Inflammatory macrophage treated with lipopolysaccharide for 1 hour (primary cell): ENCODE data around the gene BTBD9.

ENCODE experiments used
- DNase-seq, 2 donors: peaks; one replicate each; pipeline ENCODE4 v3.0.0-alpha.2; 2020 to 2022

Gene BTBD9

DNA sequence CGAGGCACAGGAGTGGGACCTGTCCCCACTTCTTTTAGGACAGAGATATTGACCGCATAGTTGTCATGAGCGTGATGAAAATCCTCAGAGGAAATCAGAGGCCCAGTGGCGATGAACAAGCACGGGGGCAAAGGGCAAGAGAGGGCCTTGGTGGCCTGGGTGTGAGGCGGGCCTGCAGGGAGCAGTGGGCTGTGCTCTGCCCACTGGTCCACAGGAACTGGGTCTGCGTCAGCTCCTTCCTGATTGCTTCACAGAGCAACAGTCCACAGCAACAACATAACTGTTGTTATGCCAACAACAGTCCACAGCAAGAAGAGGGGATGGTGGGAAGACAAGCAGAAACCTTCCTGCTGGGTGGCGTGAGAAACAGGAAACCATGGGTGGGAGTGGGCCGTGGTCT is 484.6 kb downstream of the BTBD9 start:
- peak; percentile 69 to 90 for DNase-seq

DNA sequence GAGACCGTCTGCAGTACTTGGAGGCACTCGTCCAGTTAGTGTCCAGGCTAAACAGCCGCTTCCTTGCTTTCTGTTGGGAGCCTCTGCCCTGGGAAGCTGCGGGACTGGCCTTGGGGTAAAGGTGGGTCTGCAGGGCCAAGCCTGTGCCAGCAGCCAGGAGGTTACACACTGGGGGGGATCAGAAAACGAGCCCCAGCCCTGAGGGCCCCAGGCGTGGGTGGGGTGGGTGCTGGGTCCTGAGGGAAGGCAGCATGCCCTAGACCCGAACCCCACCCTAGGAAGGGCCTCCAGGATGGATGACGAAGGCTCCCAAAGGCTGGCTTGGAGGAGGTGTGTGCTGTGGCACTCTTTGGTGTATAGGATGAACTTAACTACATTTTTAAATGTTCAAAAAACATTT is 485.0 kb downstream of the BTBD9 start:
- no peak for DNase-seq

DNA sequence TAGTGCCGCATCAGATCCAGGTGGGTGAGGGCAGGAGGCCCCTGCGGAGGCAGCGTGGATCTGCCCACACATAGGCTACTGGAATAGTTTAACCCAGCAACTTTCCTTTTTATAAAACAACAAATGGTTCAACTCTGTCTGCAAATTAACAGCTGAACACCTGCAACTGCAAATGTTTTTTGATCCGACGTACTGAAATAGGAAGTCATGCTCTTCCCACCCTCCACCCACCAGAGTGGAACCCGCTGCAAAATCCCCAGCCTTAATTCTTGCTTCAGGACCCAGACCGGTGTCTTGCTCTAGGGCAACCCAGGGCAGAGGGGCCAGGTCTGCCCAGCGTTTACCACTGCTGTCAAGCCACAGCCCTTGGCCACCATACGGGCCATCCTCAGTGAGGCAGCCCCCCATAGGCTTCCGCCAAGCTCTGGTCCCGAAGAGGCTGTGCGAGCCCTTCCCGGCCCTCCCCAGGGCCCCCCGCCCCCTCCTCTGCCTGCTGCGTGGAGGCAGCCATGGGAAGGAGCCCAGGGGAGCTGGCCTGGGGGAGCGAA is 485.9 kb downstream of the BTBD9 start:
- DNase-seq, result peak; percentile 37 to 51

DNA sequence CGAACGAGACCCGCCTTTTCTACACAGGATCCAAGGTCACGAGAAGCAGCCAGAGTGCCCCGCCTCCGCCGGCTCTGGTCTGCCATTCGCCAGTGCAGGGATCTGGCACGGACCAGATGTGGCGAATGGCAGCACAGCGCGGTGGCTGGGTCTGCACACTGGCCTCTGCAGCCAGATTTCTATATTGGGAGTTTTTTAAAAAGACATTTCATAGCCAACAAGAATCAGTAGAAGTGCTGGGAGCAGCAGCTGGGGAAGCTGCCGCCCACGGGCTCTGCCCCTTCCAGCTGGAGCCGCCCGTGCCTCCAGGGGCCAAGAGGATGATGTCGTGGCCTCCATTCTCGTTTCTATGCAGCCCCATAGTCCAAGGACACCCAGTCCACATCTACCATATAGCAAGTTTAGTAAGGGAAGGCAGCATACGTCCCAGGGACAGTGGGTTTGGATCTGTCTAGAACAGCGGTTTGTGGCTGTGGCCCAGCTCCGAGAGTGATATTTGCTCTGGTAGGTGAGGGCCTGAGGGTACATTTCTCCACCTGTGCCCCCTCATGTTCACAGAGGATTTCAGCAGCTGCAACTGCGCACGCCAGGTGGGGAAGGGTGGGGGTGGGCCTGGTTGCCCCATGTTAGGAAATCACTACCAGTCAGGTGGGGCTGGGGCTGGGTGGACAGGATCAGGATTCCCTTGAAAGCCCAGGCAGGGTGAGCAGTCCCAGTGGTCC is 486.5 kb downstream of the BTBD9 start:
- DNase-seq, result peak; percentile 22 to 26

DNA sequence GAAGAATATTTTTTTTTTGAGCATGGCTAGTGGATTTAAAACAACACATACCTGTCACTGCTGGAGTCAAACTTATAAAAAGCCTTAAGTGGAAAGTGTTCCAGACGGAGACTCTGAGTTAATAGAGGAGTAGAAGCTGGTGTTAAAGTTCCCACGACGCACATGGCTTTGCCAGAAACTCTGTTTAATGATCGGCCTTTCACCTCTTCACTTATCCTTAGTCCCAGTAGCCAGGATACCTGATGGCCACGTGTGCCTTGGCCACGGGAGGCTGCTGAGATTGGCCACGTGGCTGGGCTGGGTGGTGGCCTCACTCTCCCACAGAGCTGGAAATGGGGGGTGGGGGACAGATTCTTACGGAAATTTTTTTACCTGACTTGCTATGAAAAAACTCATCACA is 487.1 kb downstream of the BTBD9 start:
- no peak for DNase-seq

DNA sequence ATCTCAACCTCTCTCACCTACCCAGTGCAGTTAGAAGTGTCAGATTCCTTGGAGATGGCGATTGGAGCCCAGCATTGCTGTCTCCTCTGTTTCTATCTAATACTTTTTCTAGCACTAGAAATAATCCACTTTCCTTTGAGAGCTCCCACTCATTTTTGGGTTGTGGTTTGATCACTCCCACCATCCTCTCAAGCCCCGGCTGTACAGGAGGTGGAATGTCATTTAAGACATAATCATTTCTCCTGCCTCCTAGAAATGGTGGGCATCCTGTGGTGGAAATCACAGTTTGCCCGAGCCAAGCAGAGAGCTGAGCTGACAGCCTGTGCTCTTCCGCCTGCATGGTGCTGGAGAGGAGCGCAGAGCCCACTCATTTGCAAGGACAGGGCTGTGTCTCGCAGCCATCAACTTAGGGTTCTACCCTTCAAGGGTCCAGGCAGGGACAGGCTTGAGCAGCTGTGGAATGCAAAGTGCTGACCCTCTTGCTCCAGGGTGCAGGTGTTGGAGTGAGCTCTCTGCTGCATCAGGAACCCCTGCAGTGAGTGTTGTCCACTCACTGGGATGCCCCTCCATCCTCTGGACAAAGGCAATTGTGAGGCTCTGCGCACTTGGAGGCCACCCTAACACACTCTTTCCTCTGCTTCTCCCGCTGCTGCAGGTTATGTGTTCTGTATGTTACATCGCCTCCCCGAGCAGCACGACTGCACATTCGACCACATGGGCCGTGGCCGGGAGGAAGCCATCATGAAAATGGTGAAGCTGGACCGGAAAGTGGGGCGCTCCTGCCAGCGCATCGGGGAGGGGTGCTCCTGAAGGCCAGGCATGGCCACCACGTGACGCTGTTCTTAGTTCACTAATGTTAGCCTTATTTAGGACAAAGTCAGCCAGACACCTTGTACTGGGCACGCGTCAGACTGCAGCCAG is 487.9 kb downstream of the BTBD9 start:
- DNase-seq, result no peak

DNA sequence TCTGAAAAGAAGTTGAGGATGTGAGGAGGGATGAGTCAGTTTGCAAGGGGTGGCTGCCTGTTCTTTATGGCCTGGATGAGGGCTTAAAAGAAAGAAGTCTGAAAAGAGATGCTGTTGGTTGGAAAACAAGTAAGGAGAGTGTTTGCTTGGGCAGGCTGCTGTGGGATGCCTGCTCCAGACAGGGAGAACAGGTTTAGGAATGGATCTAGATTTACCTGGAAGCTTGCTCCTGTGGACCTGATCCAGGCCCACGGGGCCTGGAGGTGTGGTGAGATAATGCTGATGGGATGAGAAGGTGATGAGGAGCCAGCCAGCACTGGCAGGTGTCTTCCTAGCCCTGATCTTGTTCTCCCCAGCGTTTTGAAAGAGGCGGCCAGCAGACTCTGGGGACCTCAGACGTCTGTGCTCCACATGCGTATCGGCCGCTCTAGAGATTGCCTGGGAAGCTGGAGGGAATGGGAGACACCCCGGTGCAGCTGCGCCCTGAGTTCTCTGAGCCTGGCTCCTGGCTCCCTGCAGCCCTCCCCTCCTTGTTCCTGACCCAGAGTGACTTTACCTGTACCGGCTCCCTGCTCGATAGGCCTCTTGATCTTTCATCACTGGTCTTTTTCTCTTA is 488.9 kb downstream of the BTBD9 start:
- no peak for DNase-seq

DNA sequence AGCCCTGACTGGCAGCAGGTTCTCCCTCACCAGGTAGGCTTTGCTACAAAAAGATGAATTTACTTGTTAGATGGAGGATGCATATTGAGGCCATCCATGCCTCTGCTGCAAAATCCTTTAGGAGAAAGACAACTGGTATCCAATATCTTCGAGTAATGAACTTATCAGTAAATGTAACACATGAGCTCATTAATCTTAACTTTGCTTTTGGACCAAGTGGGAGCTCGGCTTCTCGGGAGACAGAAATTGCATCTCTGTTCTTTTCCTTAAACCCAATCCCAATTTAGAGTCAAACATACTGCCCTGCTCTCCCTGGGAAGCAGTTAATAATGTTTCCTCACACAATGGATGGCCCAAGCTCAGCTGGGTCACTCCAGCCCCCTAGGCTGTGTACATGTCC is 489.7 kb downstream of the BTBD9 start:
- DNase-seq, result no peak

DNA sequence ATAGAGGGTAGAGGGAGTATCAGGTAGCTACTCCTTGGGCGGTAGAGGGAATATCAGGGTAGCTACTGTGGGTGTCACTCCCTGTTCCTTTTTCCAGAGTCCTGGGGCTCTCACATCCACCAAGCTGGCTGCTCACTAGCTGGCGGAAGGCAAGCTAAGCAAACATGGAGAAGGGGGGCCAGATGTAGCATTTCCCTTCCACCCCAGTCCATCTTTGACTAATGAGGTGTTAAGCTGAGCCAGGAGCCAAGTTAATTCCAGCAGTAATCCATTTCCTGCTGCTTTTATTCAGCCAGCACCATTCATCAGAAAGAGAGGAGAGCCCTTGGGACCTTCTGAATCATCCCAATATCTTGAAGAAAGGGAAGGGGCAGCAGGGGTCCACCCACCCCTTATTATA is 490.2 kb downstream of the BTBD9 start:
- no peak for DNase-seq

DNA sequence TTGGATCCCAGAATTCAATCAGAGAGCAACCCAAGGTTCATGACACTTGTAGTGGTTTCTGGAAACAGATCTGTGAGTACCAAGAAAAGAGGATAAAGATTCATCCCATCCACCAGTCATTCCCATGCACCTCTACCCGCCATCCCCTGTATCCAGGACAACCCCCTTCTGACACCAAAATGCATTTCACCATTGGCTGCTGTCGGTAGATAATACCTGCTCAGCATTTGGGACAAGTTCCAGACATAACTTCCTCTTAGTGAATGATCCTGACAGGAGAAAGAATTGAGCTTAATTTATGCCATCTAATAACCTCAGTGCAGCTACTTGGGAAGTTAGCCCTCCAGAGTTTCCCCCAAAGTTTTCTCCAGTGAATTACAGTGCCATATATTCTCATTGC is 491.1 kb downstream of the BTBD9 start:
- no peak for DNase-seq

DNA sequence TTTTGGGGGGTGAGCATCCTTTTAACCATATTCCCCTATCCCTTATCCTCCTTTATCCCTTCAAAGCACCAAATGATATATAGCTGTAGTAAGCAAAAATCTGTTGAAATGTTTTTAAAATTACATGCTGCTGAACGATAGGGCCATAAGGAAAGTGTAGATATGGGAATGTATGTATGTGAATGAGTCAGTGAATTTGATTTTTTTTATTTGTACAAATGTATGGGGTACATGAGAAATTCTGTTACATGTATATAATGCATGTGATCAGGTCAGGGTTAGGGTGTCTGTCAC is 493.0 kb downstream of the BTBD9 start:
- DNase-seq, result no peak

DNA sequence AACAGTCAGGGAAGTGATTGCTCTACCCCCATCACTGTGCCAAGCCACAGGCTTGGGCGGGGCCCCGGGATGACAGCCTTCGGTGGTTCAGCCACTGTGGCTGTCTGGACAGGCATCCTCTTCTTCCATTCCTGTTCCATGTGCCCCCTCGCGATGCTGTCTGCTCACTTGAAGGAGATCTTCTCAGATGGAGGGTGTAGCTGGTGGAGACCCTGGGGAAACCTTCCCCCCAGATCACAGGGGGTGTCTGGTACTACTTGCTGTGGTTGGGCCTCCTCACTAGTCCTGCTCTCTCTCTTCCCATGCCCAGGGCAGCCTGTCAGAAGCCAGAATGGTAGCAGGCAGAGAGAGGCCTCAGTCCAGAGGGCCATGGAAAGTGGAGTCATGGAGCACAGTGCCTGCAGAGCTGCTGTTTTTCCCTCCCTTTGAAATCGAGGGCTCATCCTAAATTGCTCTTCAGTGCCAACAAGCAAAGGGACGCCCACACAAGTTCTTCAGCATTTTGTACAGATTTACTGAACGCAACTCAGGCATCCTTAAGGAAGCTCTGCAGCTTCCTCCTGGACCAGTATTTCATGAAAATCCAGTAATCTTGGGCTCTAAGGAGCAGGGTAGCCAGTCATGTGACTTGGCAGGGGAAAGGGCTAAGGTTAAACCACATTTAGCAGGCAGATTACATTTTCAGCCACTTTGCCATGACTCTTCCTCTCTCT is 493.6 kb downstream of the BTBD9 start:
- no peak for DNase-seq

DNA sequence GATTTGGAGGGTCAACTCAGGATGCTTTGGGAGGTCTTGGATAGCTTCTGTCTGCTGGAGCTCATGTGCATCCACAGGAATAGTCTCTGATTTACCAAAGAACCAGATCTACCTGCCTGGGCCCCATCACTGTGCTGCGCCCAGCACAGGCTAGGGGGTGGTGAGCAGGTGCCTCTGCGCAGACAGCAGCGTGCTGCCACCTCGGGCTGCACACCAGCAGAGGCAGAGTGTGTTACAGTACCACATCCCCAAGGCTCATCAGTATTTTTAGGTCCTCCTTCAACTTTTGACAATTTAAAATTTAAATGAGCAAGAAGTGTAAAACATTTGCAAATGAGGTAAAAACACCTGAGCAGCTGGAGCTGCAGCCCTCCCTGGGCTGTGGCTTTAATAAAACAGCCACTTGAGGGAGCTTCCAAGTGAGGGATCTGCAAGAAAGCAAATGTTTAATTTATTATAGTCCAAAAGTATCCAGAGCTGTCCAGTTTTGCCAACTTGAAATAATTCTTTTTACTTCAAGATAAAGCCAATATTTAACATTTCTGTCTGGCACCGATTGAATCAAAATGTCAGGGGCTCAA is 495.3 kb downstream of the BTBD9 start:
- no peak for DNase-seq

DNA sequence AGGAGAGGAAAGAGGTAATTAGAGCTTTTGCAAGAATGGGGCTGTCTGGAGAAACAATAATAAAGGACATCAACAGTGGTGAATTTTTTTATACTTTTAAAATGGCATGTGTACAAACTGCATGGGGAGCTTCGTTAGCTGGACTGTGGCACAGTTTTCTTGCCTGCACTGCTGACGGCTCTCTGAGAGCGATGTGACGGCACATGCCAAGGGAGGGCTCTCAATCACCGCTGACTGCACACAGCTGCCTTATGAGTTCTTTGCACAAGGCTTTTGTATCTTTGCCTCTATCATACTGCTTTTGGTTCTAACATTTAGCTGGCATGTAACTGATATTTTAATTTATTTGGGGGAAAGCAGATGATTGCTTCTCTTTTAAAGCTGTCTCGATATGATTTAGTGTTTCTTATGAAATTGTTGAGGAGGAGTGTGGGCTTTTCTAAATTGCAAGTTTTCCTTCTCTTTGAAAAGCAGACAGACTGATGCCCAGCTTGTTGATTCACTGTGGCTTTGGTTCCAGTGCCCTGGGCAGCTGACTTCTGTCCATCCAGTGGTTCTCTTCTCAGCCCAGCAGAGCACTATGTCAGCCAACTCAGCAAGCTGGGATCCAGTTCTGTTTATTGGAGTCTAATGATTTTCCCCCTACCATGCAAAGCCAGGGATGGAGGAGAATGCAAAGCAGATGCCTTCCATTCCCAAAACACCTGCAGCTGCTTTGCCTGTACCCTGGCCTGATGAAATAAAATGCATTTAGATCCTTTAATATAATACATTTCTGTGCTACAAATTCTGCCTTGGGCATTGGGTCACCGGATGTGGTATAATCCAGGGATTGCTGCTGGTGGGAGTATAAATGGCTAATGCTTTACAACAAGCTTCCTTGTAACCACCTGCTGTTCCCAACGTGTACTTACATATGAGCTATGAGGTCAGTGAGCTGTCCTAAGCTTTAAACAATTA is 496.3 kb downstream of the BTBD9 start:
- DNase-seq, result no peak

DNA sequence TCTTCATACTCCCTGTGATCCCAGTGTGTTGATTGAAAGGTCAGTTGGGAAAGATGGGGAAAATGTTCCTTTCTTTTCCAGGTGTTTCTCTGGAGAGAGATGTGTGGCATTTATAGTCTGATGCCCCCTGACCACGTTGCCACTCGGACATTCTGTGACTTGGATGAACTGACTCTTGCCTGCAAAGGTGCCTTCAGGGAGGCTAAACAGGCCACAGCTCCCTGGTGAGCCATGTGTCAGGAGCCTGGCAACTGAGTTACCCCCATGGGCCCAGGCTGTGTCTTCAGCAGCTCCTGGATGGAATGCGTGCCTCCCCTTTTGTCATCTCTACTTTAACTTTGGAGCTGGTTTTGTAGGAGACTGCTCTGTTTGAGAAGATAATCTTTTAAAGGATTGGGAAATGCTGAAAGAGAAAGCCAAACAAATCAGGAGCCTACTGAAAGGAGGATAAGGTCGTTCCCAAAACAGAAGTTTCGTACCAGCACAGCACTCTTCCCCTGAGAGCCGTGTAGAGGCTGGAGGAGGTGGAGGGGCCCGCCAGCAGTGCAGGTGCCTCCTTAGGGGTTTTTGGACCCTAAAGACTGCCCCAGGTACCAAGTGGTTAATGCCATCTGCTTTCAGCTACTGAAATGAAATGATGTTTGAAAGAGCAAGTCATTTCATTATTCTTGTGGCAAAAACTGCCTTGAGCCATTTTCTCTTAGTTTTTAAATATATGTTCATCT is 497.4 kb downstream of the BTBD9 start:
- DNase-seq, result no peak

DNA sequence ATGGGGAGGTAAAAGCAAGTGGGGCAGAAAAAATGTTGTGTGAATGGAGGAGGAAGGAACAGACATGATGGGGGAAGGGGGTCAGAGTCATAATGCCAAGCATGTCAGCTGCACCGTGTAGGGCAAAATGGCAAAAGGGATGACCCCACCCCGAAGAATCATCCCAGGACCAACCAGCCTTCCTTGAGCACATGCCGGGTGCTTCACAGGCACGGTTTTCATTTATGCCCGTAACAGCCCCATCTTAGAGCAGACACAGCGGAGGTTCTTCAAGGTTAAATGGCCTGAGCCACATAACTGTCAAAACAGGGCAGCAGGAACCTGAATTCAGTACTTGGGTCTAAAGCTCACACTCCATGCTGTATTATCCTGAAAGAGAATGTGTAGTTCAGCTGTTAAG is 498.0 kb downstream of the BTBD9 start:
- no peak for DNase-seq

DNA sequence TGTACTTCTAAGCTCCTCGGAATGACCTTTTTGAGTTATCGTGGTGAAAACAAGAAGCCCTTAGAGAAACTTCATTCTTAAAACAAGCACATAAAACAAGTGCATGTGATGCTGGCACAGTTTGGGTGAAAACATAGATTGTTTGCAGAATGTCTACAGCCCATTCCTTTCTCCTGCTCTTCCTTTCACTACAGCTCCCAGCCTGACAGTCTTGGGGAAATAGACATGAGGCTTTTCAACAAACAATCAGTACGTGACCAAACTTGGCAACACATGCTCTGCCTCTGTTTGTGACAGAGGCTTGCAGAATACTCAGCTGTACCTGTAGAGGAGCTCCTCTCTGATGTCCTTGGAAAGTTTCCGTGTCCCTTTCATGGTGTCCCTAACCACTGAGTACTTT is 498.6 kb downstream of the BTBD9 start:
- no peak for DNase-seq

DNA sequence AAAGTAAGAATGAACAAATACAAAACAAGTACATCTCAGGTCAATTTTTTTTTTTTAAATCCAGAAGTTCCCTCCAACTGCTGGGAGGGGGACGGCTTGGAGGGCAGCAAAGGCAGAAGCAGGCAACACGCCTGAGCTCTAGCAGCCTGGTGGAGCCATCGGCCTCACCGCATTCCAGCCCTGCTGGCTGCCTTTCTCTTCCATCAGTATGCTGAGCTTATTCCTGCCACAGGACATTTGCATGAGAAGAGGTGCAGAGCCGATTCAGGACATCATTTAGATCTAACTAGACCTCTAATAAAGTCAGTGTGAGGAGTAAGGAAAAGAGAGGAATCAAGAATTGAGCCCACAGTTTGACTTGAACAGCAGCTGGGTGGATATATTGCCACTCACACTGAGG is 501.4 kb downstream of the BTBD9 start:
- DNase-seq, result no peak

DNA sequence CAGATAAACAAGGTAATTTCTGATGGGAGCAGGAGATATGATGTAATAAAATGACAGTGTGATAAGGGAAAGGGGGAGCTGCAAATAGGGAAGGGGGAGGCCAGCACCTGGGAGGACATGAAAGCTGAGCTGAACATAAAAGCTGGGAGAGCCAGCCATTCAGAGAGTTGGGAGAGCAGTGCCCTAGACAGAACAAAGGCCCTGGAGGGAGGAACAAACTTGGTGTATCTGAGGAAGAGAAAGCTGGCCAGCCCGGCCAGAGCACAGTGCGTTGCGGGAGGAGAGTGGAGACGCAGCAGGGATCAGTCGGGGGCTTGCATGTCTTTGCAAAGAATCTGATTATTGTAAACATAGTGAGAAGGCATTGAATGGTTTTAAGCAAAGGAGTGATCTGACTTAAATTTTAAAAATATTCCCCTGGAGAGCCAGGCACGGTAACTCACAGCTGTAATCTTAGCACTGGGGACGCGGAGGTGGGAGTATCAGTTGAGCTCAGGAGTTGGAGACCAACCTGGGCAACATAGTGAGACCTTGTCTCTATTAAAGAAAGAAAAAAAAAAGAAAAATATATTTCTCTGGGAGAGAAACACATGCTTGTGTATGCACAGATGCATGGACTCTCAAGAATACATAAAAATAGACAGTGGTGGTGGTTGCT is 502.0 kb downstream of the BTBD9 start:
- no peak for DNase-seq

DNA sequence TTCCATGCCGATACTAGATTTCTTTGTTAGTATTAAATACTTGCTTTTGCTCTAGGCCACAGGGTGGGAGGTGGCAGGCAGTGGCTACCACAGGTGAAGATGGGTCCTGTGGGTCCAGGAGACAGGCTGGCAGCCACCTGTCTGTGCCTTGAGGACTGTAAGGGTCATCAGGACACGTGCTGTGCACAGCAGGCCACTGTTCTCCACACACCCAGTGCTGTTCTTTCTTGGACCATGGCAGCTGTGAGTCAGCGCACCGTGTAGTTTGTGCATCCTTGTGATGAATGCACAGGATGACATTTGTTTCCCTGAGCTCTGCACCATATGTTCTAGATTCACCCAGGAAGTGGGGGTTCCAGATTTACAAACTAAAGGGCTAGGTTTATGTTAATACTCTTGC is 503.2 kb downstream of the BTBD9 start:
- DNase-seq, result no peak
